GM12878 (cell line): ENCODE measurements around the gene TRPT1. TPM values are rescaled to one million over a fixed set of nuclear protein-coding genes. Genes with fewer than 3 reads are reported as not detected.

Experiments used
- CBX3 ChIP-seq: fragments of 200-600 bp; sonication (generic); IDR thresholded peaks from 2 replicates; pipeline ENCODE4 v1.6.1; 2016; ENCODE audit warnings: low read depth, borderline replicate concordance
- EP300 ChIP-seq, 2 experiments: fragments of 150-350 bp in 1 of 2; IDR thresholded peaks; 2 replicates each; pipeline ENCODE4 v1.6.1; 2011 to 2012; ENCODE audit warnings: low read depth in 2 of 2, low read length in 2 of 2, borderline replicate concordance in 1 of 2, improper control_type of control experiment in 1 of 2, inconsistent platforms in 1 of 2; ENCODE audit not compliant: control insufficient read depth in 1 of 2
- PML ChIP-seq: IDR thresholded peaks from 2 replicates; pipeline ENCODE4 v1.6.1; 2012; ENCODE audit warnings: low read length, inconsistent platforms
- SREBF2 ChIP-seq: IDR thresholded peaks from 2 replicates; pipeline ENCODE4 v1.6.1; 2012; ENCODE audit warnings: mild to moderate bottlenecking, low read length
- polyA plus RNA-seq, 11 experiments: library from polyadenylated mRNA; depleted of rRNA in 4 of 11; unstranded in 6 of 11; stranded (reverse) in 5 of 11; fragments of >200 nt; fragmentation: Nextera tagmentation in 4 of 11; fragmentation: Illumina TruSeq in 1 of 11; extraction: Ambion mirVana in 4 of 11; extraction: Trizol in 1 of 11; gene quantifications; 1 replicate in 1 of 11; 2 replicates in 10 of 11; pipeline versions ENCODE4 v1.2.1 to v1.2.3, GENCODE V29; 2011 to 2016; ENCODE audit warnings: inconsistent platforms in 2 of 11, missing spikeins in 2 of 11, low read depth in 1 of 11
- total RNA-seq, 4 experiments: library from RNA; depleted of rRNA in 3 of 4; stranded (reverse); fragments of >200 nt in 3 of 4; fragmentation: Illumina TruSeq in 1 of 4; extraction: Trizol in 1 of 4; gene quantifications; 2 replicates each; pipeline versions ENCODE4 v1.2.1 to v1.2.3, GENCODE V29; 2013 to 2021
- TF ChIP-seq, protein P1 (sequence below): fragments of 450-650 bp; IDR thresholded peaks from 2 replicates; pipeline ENCODE4 v1.6.1; 2018; ENCODE audit warnings: borderline replicate concordance, mild to moderate bottlenecking; ENCODE audit not compliant: partially characterized antibody
- TF ChIP-seq, protein P2 (sequence below): fragments of 450-650 bp; IDR thresholded peaks from 2 replicates; pipeline ENCODE4 v1.6.1; 2017; ENCODE audit warnings: antibody characterized with exemption, mild to moderate bottlenecking, moderate library complexity

Gene TRPT1
- total and polyA plus RNA-seq, 10 of the 15 experiments (the other 5 are each of a cell fraction or from before 2014, with no cell fraction given), result 7.1 to 63.0 (median 31.4) TPM

DNA sequence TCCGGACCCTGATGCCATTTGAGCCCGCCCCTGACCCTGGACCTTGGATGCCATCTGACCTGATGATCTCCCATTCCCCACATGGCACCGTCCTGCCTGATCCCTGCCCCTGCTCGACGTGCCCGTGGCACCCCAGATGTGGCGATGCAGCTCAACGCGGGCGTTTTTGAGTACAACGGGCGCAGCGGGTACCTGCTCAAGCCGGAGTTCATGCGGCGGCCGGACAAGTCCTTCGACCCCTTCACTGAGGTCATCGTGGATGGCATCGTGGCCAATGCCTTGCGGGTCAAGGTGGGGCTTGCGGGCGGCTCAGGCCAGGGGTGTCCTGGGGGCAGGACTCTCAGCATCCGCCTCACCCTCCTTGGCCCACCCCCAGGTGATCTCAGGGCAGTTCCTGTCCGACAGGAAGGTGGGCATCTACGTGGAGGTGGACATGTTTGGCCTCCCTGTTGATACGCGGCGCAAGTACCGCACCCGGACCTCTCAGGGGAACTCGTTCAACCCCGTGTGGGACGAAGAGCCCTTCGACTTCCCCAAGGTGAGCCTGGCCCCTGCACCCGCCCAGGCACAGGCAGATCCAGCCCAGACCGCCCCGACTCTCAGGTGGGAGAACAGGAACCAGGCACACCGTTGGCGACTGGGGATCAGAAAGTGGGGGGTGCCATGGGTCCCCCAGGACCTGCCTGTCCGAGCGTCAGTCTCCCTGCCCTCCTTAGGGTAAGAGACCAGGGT, 36.5 kb upstream of the TRPT1 start (continued):
- TF ChIP-seq, protein P1, sequence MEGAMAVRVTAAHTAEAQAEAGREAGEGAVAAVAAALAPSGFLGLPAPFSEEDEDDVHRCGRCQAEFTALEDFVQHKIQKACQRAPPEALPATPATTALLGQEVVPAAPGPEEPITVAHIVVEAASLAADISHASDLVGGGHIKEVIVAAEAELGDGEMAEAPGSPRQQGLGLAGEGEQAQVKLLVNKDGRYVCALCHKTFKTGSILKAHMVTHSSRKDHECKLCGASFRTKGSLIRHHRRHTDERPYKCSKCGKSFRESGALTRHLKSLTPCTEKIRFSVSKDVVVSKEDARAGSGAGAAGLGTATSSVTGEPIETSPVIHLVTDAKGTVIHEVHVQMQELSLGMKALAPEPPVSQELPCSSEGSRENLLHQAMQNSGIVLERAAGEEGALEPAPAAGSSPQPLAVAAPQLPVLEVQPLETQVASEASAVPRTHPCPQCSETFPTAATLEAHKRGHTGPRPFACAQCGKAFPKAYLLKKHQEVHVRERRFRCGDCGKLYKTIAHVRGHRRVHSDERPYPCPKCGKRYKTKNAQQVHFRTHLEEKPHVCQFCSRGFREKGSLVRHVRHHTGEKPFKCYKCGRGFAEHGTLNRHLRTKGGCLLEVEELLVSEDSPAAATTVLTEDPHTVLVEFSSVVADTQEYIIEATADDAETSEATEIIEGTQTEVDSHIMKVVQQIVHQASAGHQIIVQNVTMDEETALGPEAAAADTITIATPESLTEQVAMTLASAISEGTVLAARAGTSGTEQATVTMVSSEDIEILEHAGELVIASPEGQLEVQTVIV, result no peak
- no peak for TF ChIP-seq SREBF2
- no peak for TF ChIP-seq EP300 (IDR thresholded peaks at IDR 0.05; ENCODE audit: borderline replicate concordance in 1 of 2, control insufficient read depth in 1 of 2, low read depth in 2 of 2, low read length in 2 of 2)
- no peak for TF ChIP-seq CBX3
- TF ChIP-seq, protein P2, sequence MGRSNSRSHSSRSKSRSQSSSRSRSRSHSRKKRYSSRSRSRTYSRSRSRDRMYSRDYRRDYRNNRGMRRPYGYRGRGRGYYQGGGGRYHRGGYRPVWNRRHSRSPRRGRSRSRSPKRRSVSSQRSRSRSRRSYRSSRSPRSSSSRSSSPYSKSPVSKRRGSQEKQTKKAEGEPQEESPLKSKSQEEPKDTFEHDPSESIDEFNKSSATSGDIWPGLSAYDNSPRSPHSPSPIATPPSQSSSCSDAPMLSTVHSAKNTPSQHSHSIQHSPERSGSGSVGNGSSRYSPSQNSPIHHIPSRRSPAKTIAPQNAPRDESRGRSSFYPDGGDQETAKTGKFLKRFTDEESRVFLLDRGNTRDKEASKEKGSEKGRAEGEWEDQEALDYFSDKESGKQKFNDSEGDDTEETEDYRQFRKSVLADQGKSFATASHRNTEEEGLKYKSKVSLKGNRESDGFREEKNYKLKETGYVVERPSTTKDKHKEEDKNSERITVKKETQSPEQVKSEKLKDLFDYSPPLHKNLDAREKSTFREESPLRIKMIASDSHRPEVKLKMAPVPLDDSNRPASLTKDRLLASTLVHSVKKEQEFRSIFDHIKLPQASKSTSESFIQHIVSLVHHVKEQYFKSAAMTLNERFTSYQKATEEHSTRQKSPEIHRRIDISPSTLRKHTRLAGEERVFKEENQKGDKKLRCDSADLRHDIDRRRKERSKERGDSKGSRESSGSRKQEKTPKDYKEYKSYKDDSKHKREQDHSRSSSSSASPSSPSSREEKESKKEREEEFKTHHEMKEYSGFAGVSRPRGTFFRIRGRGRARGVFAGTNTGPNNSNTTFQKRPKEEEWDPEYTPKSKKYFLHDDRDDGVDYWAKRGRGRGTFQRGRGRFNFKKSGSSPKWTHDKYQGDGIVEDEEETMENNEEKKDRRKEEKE, result no peak
- TF ChIP-seq PML, result no peak
